Panc1 (cell line): ENCODE measurements around the gene TTLL11. TPM values are rescaled to one million over a fixed set of nuclear protein-coding genes. Genes with fewer than 3 reads are reported as not detected.

Experiments
- ATAC-seq: fragments of 200-7000 bp; cut with Tn5 transposase; 2 replicates; pipeline ENCODE4 v1.9.1; 2020; ENCODE audit warnings: mild to moderate bottlenecking, moderate library complexity
- BruUV-seq: library from RNA; stranded (reverse); fragments of 400-500 nt; replicated peaks from 2 replicates; lab custom pipeline; 2021; lab: Mats Ljungman, UMichigan
- CTCF ChIA-PET: fragments of 300-600 bp; sonication (Branson Sonifier 250); formaldehyde crosslinking; loops from one replicate; lab custom pipeline; 2022; ENCODE audit warnings: antibody characterized with exemption; lab: Charles Lee
- POLR2A ChIA-PET: fragments of 300-600 bp; sonication (Branson Sonifier 250); formaldehyde crosslinking; loops from one replicate; lab custom pipeline; 2022; ENCODE audit warnings: antibody characterized with exemption; lab: Charles Lee
- DNase-seq: peaks from one replicate; pipeline ENCODE4 v3.0.0-alpha.2; 2010; ENCODE audit warnings: low read depth, low spot score
- H3K27ac ChIP-seq: 2 replicates; pipeline ENCODE4 v1.5.1; 2011; ENCODE audit warnings: mild to moderate bottlenecking, low read length, inconsistent platforms
- H3K27me3 ChIP-seq: fragments of 200-500 bp; sonication (Bioruptor generic); 2 replicates; pipeline ENCODE4 v1.6.0; 2014; ENCODE audit warnings: low read length, inconsistent platforms; ENCODE audit not compliant: control insufficient read depth, insufficient read depth
- H3K36me3 ChIP-seq: fragments of 200-500 bp; sonication (Bioruptor generic); 2 replicates; pipeline ENCODE4 v1.5.1; 2014; ENCODE audit warnings: inconsistent platforms, mild to moderate bottlenecking, low read length, moderate library complexity; ENCODE audit not compliant: control insufficient read depth, insufficient read depth
- H3K4me1 ChIP-seq: 2 replicates; pipeline ENCODE4 v1.5.1; 2011; ENCODE audit warnings: inconsistent platforms, mild to moderate bottlenecking, low read length, moderate library complexity; ENCODE audit not compliant: control insufficient read depth, insufficient read depth
- H3K4me3 ChIP-seq, 2 experiments: 2 replicates each; pipeline ENCODE4 v1.5.1; 2011 to 2012; ENCODE audit warnings: low read depth in 2 of 2, low read length in 2 of 2, mild to moderate bottlenecking in 2 of 2, inconsistent platforms in 1 of 2, moderate library complexity in 1 of 2
- H3K9me3 ChIP-seq: fragments of 200-500 bp; sonication (Bioruptor generic); 2 replicates; pipeline ENCODE4 v1.5.1; 2014; ENCODE audit warnings: low read depth, mild to moderate bottlenecking, inconsistent platforms, low read length, moderate library complexity; ENCODE audit not compliant: control insufficient read depth, insufficient read depth
- CTCF ChIP-seq: fragments of 450-650 bp; IDR thresholded peaks from 2 replicates; pipeline ENCODE4 v1.5.1; 2017; ENCODE audit warnings: mild to moderate bottlenecking
- POLR2AphosphoS5 ChIP-seq: IDR thresholded peaks from 2 replicates; pipeline ENCODE4 v1.6.1; 2012; ENCODE audit warnings: mild to moderate bottlenecking, low read depth, low read length, moderate library complexity
- SIN3A ChIP-seq: IDR thresholded peaks from 2 replicates; pipeline ENCODE4 v1.6.1; 2012; ENCODE audit warnings: low read depth, mild to moderate bottlenecking, low read length, moderate library complexity, borderline replicate concordance; ENCODE audit not compliant: insufficient read depth
- TCF7L2 ChIP-seq: IDR thresholded peaks from 2 replicates; pipeline ENCODE4 v1.6.1; 2011; ENCODE audit warnings: mild to moderate bottlenecking, low read depth, low read length, inconsistent platforms
- in situ Hi-C: cut with HindIII; loops from 2 replicates; pipeline ENCODE4 v1.10.0; 2016; ENCODE audit warnings: low sequenced_read_pairs, low pct_unique_long_range_greater_than_20kb
- intact Hi-C: fragments of 100-400 bp; cut with micrococcal nuclease; formaldehyde crosslinking; loops from one replicate; pipeline ENCODE4 v1.10.0; 2022; ENCODE audit not compliant: unreplicated experiment
- total RNA-seq: library from RNA; stranded (reverse); gene quantifications from one replicate; pipeline ENCODE4 v1.2.1, GENCODE V29; 2021; ENCODE audit not compliant: unreplicated experiment

Gene TTLL11
- total RNA-seq, 1 experiment from 2014 or later = 1.1 TPM

- H3K4me3 ChIP-seq = no peak overlapping the region
- POLR2A ChIA-PET = interaction anchor here (0.6 to 0.9 kb wide), 2 partner anchors 18 to 1399 kb away, joined by 3 to 5 read pairs; no protein-coding TSS in a partner anchor
- H3K27ac ChIP-seq = no peak overlapping the region
- in situ Hi-C loops (no loop called here), intact Hi-C loops (no loop called here)
- no TSS peak for BruUV-seq
- H3K27me3 ChIP-seq = no peaks in the 10 kb centered on the region
- CTCF ChIA-PET = interaction anchor here (0.6 kb wide), 1 partner anchor 8 kb away, joined by 3 read pairs; no protein-coding TSS in a partner anchor
- no peak for TF ChIP-seq SIN3A
- no peak for TF ChIP-seq CTCF
- H3K36me3 ChIP-seq = no peaks in the 10 kb centered on the region
- no peaks in the 10 kb centered on the region for H3K4me1 ChIP-seq
- no peak for DNase-seq
- no peak for ATAC-seq
- no peaks in the 10 kb centered on the region for H3K9me3 ChIP-seq
Measured at GRCh38 chr9:122115176-122116035, 22.3 kb upstream of the TTLL11 start.

- ChIA-PET POLR2A (no interaction called here), CTCF (no interaction called here)
- no TSS peak for BruUV-seq
Measured at GRCh38 chr9:122113574-122113973, 20.5 kb upstream of the TTLL11 start.

GRCh38 chr9:122112238-122112637, 19.1 kb upstream of the TTLL11 start:
- in situ Hi-C loops (no loop called here), intact Hi-C loops (no loop called here)
- BruUV-seq = no TSS peak
- H3K27ac ChIP-seq = no peak overlapping the region
- H3K27me3 ChIP-seq = no peaks in the 10 kb centered on the region
- TF ChIP-seq POLR2AphosphoS5 = no peak
- peak; percentile 90 for TF ChIP-seq TCF7L2
- ATAC-seq (peak; percentile 17; the same call in 1 of the 2 replicates), DNase-seq (no peak)
- no peaks in the 10 kb centered on the region for H3K4me1 ChIP-seq
- ChIA-PET POLR2A (no interaction called here), CTCF (no interaction called here)
- no peaks in the 10 kb centered on the region for H3K9me3 ChIP-seq
- no peaks in the 10 kb centered on the region for H3K36me3 ChIP-seq
- H3K4me3 ChIP-seq = no peak overlapping the region

More at GRCh38 chr9:122113574-122113973, 20.5 kb upstream of the TTLL11 start:
- ATAC-seq (no peak), DNase-seq (no peak)
- Histone ChIP-seq H3K36me3 (no peaks in the 10 kb centered on the region), H3K4me3 (no peak overlapping the region), H3K27me3 (no peaks in the 10 kb centered on the region), H3K9me3 (no peaks in the 10 kb centered on the region), H3K4me1 (no peaks in the 10 kb centered on the region), H3K27ac (no peak overlapping the region)
- in situ Hi-C loops (no loop called here), intact Hi-C loops (no loop called here)
- no peak for TF ChIP-seq CTCF
